Trophoblast cell (in vitro differentiated cells and primary cell): ENCODE data around the gene ZBTB7A.

Experiments used
- DNase-seq, 2 donors: peaks; one replicate each; pipeline ENCODE4 v3.0.0-alpha.2; 2016
- H2AFZ ChIP-seq: 2 replicates; pipeline ENCODE4 v1.6.1; 2013; ENCODE audit warnings: low read length, moderate library complexity, mild to moderate bottlenecking; ENCODE audit not compliant: insufficient read depth, poor library complexity
- H2AK5ac ChIP-seq: 2 replicates; pipeline ENCODE4 v1.6.1; 2013; ENCODE audit warnings: mild to moderate bottlenecking, low read length
- H2BK120ac ChIP-seq: 2 replicates; pipeline ENCODE4 v1.6.1; 2013; ENCODE audit warnings: low read length, mild to moderate bottlenecking, moderate library complexity; ENCODE audit not compliant: insufficient read depth, poor library complexity
- H2BK12ac ChIP-seq: 2 replicates; pipeline ENCODE4 v1.6.1; 2013; ENCODE audit warnings: mild to moderate bottlenecking, low read length, moderate library complexity
- H2BK5ac ChIP-seq: 2 replicates; pipeline ENCODE4 v1.6.1; 2013; ENCODE audit warnings: low read length, low read depth, moderate library complexity, mild to moderate bottlenecking; ENCODE audit not compliant: poor library complexity
- H3K14ac ChIP-seq: 2 replicates; pipeline ENCODE4 v1.6.1; 2013; ENCODE audit warnings: mild to moderate bottlenecking, low read length
- H3K18ac ChIP-seq: 2 replicates; pipeline ENCODE4 v1.6.1; 2013; ENCODE audit warnings: mild to moderate bottlenecking, low read length
- H3K23ac ChIP-seq: 2 replicates; pipeline ENCODE4 v1.6.1; 2013; ENCODE audit warnings: low read length
- H3K27ac ChIP-seq: 2 replicates; pipeline ENCODE4 v1.5.1; 2013; ENCODE audit warnings: low read depth, mild to moderate bottlenecking, inconsistent platforms, low read length, moderate library complexity
- H3K27me3 ChIP-seq: 2 replicates; pipeline ENCODE4 v1.6.1; 2013; ENCODE audit warnings: inconsistent platforms, mild to moderate bottlenecking, low read length, moderate library complexity; ENCODE audit not compliant: insufficient read depth
- H3K36me3 ChIP-seq, 2 experiments: 1 replicate in 1 of 2; 2 replicates in 1 of 2; pipeline ENCODE4 v1.6.1; 2013; ENCODE audit warnings: low read length in 2 of 2, mild to moderate bottlenecking in 2 of 2, moderate library complexity in 1 of 2; ENCODE audit not compliant: insufficient read depth in 2 of 2, control insufficient read depth in 1 of 2
- H3K4ac ChIP-seq: 2 replicates; pipeline ENCODE4 v1.6.1; 2013; ENCODE audit warnings: low read depth, mild to moderate bottlenecking, low read length, moderate library complexity
- H3K4me1 ChIP-seq, 2 experiments: 1 replicate in 1 of 2; 2 replicates in 1 of 2; pipeline ENCODE4 v1.6.1; 2013; ENCODE audit warnings: low read length in 2 of 2, mild to moderate bottlenecking in 2 of 2, moderate library complexity in 1 of 2; ENCODE audit not compliant: insufficient read depth in 2 of 2, control insufficient read depth in 1 of 2
- H3K4me2 ChIP-seq: 2 replicates; pipeline ENCODE4 v1.6.1; 2013; ENCODE audit warnings: inconsistent platforms, mild to moderate bottlenecking, low read length, moderate library complexity
- H3K4me3 ChIP-seq: 2 replicates; pipeline ENCODE4 v1.5.1; 2013; ENCODE audit warnings: mild to moderate bottlenecking, low read depth, low read length, inconsistent platforms
- H3K79me1 ChIP-seq: one replicate; pipeline ENCODE4 v1.6.1; 2013; ENCODE audit warnings: low read length
- H3K79me2 ChIP-seq: 2 replicates; pipeline ENCODE4 v1.6.1; 2013; ENCODE audit warnings: low read length, mild to moderate bottlenecking; ENCODE audit not compliant: control insufficient read depth, insufficient read depth, poor library complexity
- H3K9ac ChIP-seq: 2 replicates; pipeline ENCODE4 v1.6.1; 2013; ENCODE audit warnings: mild to moderate bottlenecking, low read length
- H3K9me3 ChIP-seq: 2 replicates; pipeline ENCODE4 v1.6.1; 2013; ENCODE audit warnings: low read depth, mild to moderate bottlenecking, control low read depth, inconsistent platforms, low read length; ENCODE audit not compliant: insufficient read depth
- H4K12ac ChIP-seq: 2 replicates; pipeline ENCODE4 v1.6.1; 2013; ENCODE audit warnings: low read depth, mild to moderate bottlenecking, low read length, moderate library complexity
- H4K8ac ChIP-seq: 2 replicates; pipeline ENCODE4 v1.6.1; 2013; ENCODE audit warnings: low read depth, mild to moderate bottlenecking, low read length, moderate library complexity
- H4K91ac ChIP-seq: one replicate; pipeline ENCODE4 v1.6.1; 2013; ENCODE audit warnings: low read depth, mild to moderate bottlenecking, low read length, moderate library complexity
- WGBS: extraction: QIAGEN DNeasy Blood & Tissue Kit; methylation state at CpG from one replicate; pipeline ENCODE4 v1.1.7; 2013; ENCODE audit warnings: missing lambda C conversion rate; ENCODE audit not compliant: insufficient read length, insufficient coverage; ENCODE audit errors: extremely low coverage; 5-methylcytosine and 5-hydroxymethylcytosine counted together

The ZBTB7A gene

DNA sequence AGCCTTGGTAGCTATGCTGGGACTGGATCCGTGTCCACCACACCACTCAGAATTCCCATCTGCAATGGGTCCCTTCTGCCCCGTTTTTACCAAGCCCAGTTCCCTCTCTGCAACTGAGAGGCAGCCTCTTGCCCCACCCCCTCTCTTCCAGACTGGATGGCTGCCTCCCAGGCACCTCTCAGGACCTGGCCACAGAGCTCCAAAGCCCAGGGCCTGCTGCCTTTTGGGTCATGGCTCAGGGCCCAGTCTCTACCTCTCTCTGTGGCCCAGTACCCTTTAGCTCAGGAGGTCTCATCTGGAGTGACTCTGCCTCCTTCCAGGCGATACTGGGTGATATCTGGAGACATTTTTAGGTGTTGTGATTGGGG, 10.3 kb upstream of the ZBTB7A start:
- Histone ChIP-seq H4K8ac (no peak overlapping the region), H3K79me1 (no peaks in the 10 kb centered on the region), H3K27me3 (no peaks in the 10 kb centered on the region), H3K4me2 (no peak overlapping the region), H4K91ac (no peak overlapping the region), H3K36me3 (no peaks in the 10 kb centered on the region), H3K18ac (no peak overlapping the region), H3K4ac (no peak overlapping the region), H3K9me3 (peaks cover 1% of the 10 kb centered on the region), H2BK5ac (no peak overlapping the region), H3K23ac (no peak overlapping the region), H3K4me3 (no peak overlapping the region), H3K4me1 (peaks cover 2 to 4% of the 10 kb centered on the region in 2 experiments), H2AK5ac (no peak overlapping the region), H3K14ac (no peak overlapping the region), H2AFZ (no peak overlapping the region), H2BK12ac (no peak overlapping the region), H4K12ac (no peak overlapping the region), H3K9ac (no peak overlapping the region), H3K79me2 (no peaks in the 10 kb centered on the region), H3K27ac (no peak overlapping the region), H2BK120ac (no peak overlapping the region)
- no peak for DNase-seq
- WGBS: no CpG with 5 or more reads among the region's 3 CpGs

GRCh38 chr19:4075373-4075772, 8.7 kb upstream of the ZBTB7A start:
- Histone ChIP-seq H3K36me3 (no peaks in the 10 kb centered on the region), H2BK120ac (no peak overlapping the region), H2AK5ac (no peak overlapping the region), H3K27ac (no peak overlapping the region), H3K27me3 (no peaks in the 10 kb centered on the region), H3K18ac (no peak overlapping the region), H3K4me2 (no peak overlapping the region), H3K4me1 (peaks cover 0 to 4% of the 10 kb centered on the region in 2 experiments), H3K79me1 (no peaks in the 10 kb centered on the region), H3K9ac (no peak overlapping the region), H3K23ac (no peak overlapping the region), H4K12ac (no peak overlapping the region), H3K4ac (no peak overlapping the region), H2BK5ac (no peak overlapping the region), H4K91ac (no peak overlapping the region), H3K9me3 (peaks cover 1% of the 10 kb centered on the region), H4K8ac (no peak overlapping the region), H3K79me2 (no peaks in the 10 kb centered on the region), H2AFZ (no peak overlapping the region), H3K4me3 (no peak overlapping the region), H3K14ac (no peak overlapping the region), H2BK12ac (no peak overlapping the region)
- DNase-seq: no peak
- WGBS: no CpG with 5 or more reads among the region's 9 CpGs

DNA sequence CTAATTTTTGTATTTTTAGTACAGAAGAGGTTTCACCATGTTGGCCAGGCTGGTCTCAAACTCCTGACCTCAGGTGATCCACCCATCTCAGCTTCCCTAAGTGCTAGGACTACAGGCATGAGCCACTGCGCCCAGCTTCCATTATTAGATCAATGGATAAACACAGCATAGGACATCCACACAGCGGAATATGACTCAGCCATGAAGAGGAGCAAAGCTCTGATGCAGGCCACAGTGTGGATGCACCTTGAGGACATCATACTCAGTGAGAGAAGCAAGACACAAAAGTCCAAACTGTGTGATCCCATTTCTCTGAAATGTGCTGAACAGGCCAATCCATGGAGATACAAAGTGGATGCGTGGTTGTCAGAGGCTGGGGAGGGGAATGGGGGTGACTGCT, 4.9 kb upstream of the ZBTB7A start:
- no peak overlapping the region for H3K9ac ChIP-seq
- no peak overlapping the region for H2AFZ ChIP-seq
- no peak for DNase-seq
- no peaks in the 10 kb centered on the region for H3K27me3 ChIP-seq
- no peak overlapping the region for H3K14ac ChIP-seq
- H2BK12ac ChIP-seq: no peak overlapping the region
- H3K4me3 ChIP-seq: no peak overlapping the region
- H4K12ac ChIP-seq: no peak overlapping the region
- no peak overlapping the region for H4K8ac ChIP-seq
- H3K79me2 ChIP-seq: peaks cover under 1% of the 10 kb centered on the region
- H3K23ac ChIP-seq: no peak overlapping the region
- H3K18ac ChIP-seq: no peak overlapping the region
- WGBS: no CpG with 5 or more reads among the region's 3 CpGs
- no peaks in the 10 kb centered on the region for H3K36me3 ChIP-seq
- H2BK5ac ChIP-seq: no peak overlapping the region
- H3K79me1 ChIP-seq: peaks cover 7% of the 10 kb centered on the region
- no peak overlapping the region for H4K91ac ChIP-seq
- H2AK5ac ChIP-seq: no peak overlapping the region
- no peaks in the 10 kb centered on the region for H3K4me1 ChIP-seq
- H3K27ac ChIP-seq: no peak overlapping the region
- H3K9me3 ChIP-seq: peaks cover 1% of the 10 kb centered on the region
- no peak overlapping the region for H3K4me2 ChIP-seq
- no peak overlapping the region for H2BK120ac ChIP-seq
- H3K4ac ChIP-seq: no peak overlapping the region

- Histone ChIP-seq H2BK12ac (no peak overlapping the region), H3K14ac (no peak overlapping the region), H3K4ac (no peak overlapping the region), H4K12ac (no peak overlapping the region), H3K4me2 (no peak overlapping the region), H3K27me3 (no peaks in the 10 kb centered on the region), H3K9ac (no peak overlapping the region), H3K36me3 (no peaks in the 10 kb centered on the region), H4K91ac (no peak overlapping the region), H3K4me1 (no peaks in the 10 kb centered on the region), H3K4me3 (no peak overlapping the region), H3K27ac (no peak overlapping the region), H3K18ac (no peak overlapping the region), H3K79me2 (peaks cover 11% of the 10 kb centered on the region), H2BK120ac (no peak overlapping the region), H2BK5ac (no peak overlapping the region), H3K9me3 (no peaks in the 10 kb centered on the region), H3K23ac (no peak overlapping the region), H2AFZ (no peak overlapping the region), H3K79me1 (peaks cover 19% of the 10 kb centered on the region), H4K8ac (no peak overlapping the region), H2AK5ac (no peak overlapping the region)
- WGBS: no CpG with 5 or more reads among the region's 12 CpGs
- DNase-seq: no peak
Observed at GRCh38 chr19:4069331-4069959, 2.7 kb upstream of the ZBTB7A start.
